Ramos (cell line): ENCODE measurements around the gene LSAMP.
"Not testable (repeated sequence)": the region's sequence is repeated elsewhere in the genome, so short reads cannot be mapped to it uniquely, and the experiment has no call there.

Experiments used
- in situ Hi-C: fragments of 300-500 bp; cut with MboI; formaldehyde crosslinking; loops from one replicate; pipeline ENCODE4 v1.14.3; 2022; ENCODE audit warnings: low sequenced_read_pairs; ENCODE audit not compliant: unreplicated experiment

LSAMP gene

GRCh38 chr3:115758076-115758763 is 687.1 kb downstream of the LSAMP start:
- in situ Hi-C loops, result no loop called here

- in situ Hi-C loops, result not testable (repeated sequence)
Observed at GRCh38 chr3:115752978-115753377, 692.3 kb downstream of the LSAMP start.
